Activated CD4-positive, alpha-beta T cell treated with anti-CD3 and anti-CD28 coated beads, Interleukin-2, amount 50 U/mL, for 4 hours (primary cell): ENCODE data around the gene TMSB10.
"Not testable (repeated sequence)": the region's sequence is repeated elsewhere in the genome, so short reads cannot be mapped to it uniquely, and the experiment has no call there.

Source experiments
- DNase-seq, 2 experiments: peaks; one replicate each; pipeline ENCODE4 v3.0.0-alpha.2; 2020

The TMSB10 gene

GRCh38 chr2:84940088-84940470 lies 34.6 kb downstream of the TMSB10 start:
- DNase-seq, result no peak

- no peak for DNase-seq
Measured at GRCh38 chr2:84940831-84941412, 35.5 kb downstream of the TMSB10 start.

- no peak for DNase-seq
Measured at GRCh38 chr2:84942166-84942565, 36.7 kb downstream of the TMSB10 start.

- no peak for DNase-seq
Measured at GRCh38 chr2:84942964-84943421, 37.5 kb downstream of the TMSB10 start.

- no peak for DNase-seq
Measured at GRCh38 chr2:84944295-84944909, 38.9 kb downstream of the TMSB10 start.

- not testable (repeated sequence) for DNase-seq
Measured at GRCh38 chr2:84945838-84946203, 40.4 kb downstream of the TMSB10 start.

GRCh38 chr2:84946204-84947009 lies 41.0 kb downstream of the TMSB10 start:
- peak; percentile 68 to 73 for DNase-seq

- DNase-seq, result no peak
Measured at GRCh38 chr2:84947010-84947593, 41.6 kb downstream of the TMSB10 start.

GRCh38 chr2:84953535-84953934 lies 48.1 kb downstream of the TMSB10 start:
- DNase-seq, result no peak

GRCh38 chr2:84954329-84954728 lies 48.9 kb downstream of the TMSB10 start:
- no peak for DNase-seq
